ENCODE measurements around the gene OR1N1.

The OR1N1 gene

DNA sequence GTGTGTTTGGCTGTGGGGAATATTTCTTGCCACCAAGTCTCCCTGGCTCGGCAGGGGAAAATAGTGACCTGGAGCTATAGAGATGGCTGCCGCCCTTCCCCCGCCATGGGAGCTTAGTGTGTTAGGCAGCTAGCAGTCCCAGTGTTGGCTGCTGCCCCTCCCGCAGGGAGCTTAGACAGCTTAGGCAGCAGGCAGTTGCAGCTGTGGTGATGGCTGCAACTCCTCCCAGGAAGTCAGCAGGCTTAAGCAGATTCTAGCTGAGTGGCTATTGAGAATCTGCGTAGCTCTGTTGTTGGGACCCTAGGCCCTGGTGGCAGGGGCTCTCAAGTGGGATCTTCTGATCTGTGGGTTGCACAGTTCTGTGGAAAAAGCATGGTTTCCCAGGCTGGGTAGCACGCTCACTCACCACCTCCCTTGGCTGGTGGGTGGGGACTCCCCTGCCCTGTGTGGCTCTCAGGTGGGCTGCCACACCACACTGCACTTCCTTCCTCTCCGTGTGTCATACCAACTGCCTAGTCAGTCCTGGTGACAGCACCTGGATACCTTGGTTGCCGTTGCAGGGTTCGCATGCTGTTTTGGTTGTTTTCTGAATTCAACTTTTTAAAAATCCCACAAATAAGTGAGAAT lies 35.2 kb upstream of the OR1N1 start:
- Histone ChIP-seq H3K4me2 (ENCODE audit: low read length) (no peak overlapping the region), H3K27ac (ENCODE audit: low read depth, low read length, poor library complexity, severe bottlenecking) (no peak overlapping the region), H3K4me3 (ENCODE audit: low read depth, low read length, poor library complexity, severe bottlenecking) (no peak overlapping the region), H3K36me3 (ENCODE audit: insufficient read depth, low read length) (no peaks in the 10 kb centered on the region), H4K20me1 (ENCODE audit: insufficient read depth, low read length) (no peaks in the 10 kb centered on the region), H3K9ac (ENCODE audit: low read length) (no peak overlapping the region), H3K4me1 (ENCODE audit: insufficient read depth, low read length, severe bottlenecking) (no peaks in the 10 kb centered on the region), H3K79me2 (ENCODE audit: insufficient read depth, low read length) (no peaks in the 10 kb centered on the region), H3K9me3 (ENCODE audit: low read length) (no peaks in the 10 kb centered on the region; the same call in 1 of the 2 replicates), H2AFZ (ENCODE audit: low read length) (no peak overlapping the region), H3K27me3 (ENCODE audit: insufficient read depth, low read length) (no peaks in the 10 kb centered on the region), H3K9me2 (ENCODE audit: low read depth, low read length) (no peaks in the 10 kb centered on the region), H3F3A (ENCODE audit: insufficient read depth, low read length) (no peaks in the 10 kb centered on the region)
- TF ChIP-seq, protein P1, sequence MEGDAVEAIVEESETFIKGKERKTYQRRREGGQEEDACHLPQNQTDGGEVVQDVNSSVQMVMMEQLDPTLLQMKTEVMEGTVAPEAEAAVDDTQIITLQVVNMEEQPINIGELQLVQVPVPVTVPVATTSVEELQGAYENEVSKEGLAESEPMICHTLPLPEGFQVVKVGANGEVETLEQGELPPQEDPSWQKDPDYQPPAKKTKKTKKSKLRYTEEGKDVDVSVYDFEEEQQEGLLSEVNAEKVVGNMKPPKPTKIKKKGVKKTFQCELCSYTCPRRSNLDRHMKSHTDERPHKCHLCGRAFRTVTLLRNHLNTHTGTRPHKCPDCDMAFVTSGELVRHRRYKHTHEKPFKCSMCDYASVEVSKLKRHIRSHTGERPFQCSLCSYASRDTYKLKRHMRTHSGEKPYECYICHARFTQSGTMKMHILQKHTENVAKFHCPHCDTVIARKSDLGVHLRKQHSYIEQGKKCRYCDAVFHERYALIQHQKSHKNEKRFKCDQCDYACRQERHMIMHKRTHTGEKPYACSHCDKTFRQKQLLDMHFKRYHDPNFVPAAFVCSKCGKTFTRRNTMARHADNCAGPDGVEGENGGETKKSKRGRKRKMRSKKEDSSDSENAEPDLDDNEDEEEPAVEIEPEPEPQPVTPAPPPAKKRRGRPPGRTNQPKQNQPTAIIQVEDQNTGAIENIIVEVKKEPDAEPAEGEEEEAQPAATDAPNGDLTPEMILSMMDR (IDR thresholded peaks at IDR 0.05; ENCODE audit: low read length), result no peak
- TF ChIP-seq EZH2 (IDR thresholded peaks at IDR 0.05; ENCODE audit: borderline replicate concordance, low read length), result no peak

DNA sequence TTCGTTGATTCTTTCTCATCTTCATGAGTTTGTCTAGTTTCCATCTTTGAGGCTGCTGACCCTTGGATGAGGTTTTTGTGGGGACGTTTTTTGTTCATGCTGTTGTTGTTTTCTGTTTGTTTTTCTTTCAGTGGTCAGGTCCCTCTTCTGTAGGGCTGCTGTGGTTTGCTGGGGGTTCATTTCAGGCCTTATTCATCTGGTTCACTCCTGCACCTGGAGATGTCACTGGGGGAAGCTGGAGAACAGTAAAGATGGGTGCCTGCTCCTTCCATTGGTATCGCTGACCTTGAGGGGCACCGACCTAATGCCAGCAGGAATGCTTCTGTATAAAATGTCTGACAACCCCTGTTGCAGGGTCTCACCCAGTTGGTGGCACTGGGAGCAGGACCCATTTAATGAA lies 34.4 kb upstream of the OR1N1 start:
- Histone ChIP-seq H3K4me3 (ENCODE audit: low read depth, low read length, poor library complexity, severe bottlenecking) (no peak overlapping the region), H3K4me2 (ENCODE audit: low read length) (no peak overlapping the region), H3K79me2 (ENCODE audit: insufficient read depth, low read length) (no peaks in the 10 kb centered on the region), H3K9me3 (ENCODE audit: low read length) (no peaks in the 10 kb centered on the region; the same call in 1 of the 2 replicates), H3K36me3 (ENCODE audit: insufficient read depth, low read length) (no peaks in the 10 kb centered on the region), H3K27me3 (ENCODE audit: insufficient read depth, low read length) (no peaks in the 10 kb centered on the region), H4K20me1 (ENCODE audit: insufficient read depth, low read length) (no peaks in the 10 kb centered on the region), H3K27ac (ENCODE audit: low read depth, low read length, poor library complexity, severe bottlenecking) (no peak overlapping the region), H2AFZ (ENCODE audit: low read length) (no peak overlapping the region), H3K9me2 (ENCODE audit: low read depth, low read length) (no peaks in the 10 kb centered on the region), H3K9ac (ENCODE audit: low read length) (no peak overlapping the region), H3K4me1 (ENCODE audit: insufficient read depth, low read length, severe bottlenecking) (no peaks in the 10 kb centered on the region), H3F3A (ENCODE audit: insufficient read depth, low read length) (no peaks in the 10 kb centered on the region)
- TF ChIP-seq EZH2 (IDR thresholded peaks at IDR 0.05; ENCODE audit: borderline replicate concordance, low read length), result no peak
- TF ChIP-seq, protein P1 (IDR thresholded peaks at IDR 0.05; ENCODE audit: low read length), result no peak

DNA sequence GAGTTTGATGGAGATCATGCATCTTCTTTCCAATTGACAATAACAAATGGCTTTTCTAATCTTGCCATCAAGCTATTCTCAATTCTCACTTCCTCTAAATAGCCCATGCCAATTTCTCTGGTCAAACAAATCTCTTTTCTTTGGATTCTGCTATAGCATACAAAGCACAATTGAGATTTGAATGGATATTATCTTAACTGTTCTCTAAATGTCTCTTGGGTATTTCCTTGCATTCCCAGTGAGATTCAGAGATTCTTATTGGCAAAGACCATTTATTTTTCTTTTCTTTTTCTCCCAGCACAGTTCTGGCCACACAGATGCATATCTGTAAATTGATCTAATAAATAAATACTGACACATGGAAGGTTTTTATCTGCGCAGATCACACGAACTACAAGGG lies 25.7 kb upstream of the OR1N1 start, which contains the start of gene OR1N2:
OR1N2 (plus strand) TSS at position 301 of the 400 bp plus-strand sequence. CDS start 100 bp downstream, outside the sequence.
- Histone ChIP-seq H2AFZ (ENCODE audit: low read length) (no peak within 1 kb of the TSS), H4K20me1 (ENCODE audit: insufficient read depth, low read length) (no peaks in the 10 kb centered on the region), H3K4me2 (ENCODE audit: low read length) (no peak within 1 kb of the TSS), H3K27me3 (ENCODE audit: insufficient read depth, low read length) (no peaks in the 10 kb centered on the region), H3K79me2 (ENCODE audit: insufficient read depth, low read length) (no peaks in the 10 kb centered on the region), H3K9me2 (ENCODE audit: low read depth, low read length) (no peaks in the 10 kb centered on the region), H3K27ac (ENCODE audit: low read depth, low read length, poor library complexity, severe bottlenecking) (no peak within 1 kb of the TSS), H3K9me3 (ENCODE audit: low read length) (no peaks in the 10 kb centered on the region), H3K4me3 (ENCODE audit: low read depth, low read length, poor library complexity, severe bottlenecking) (no peak within 1 kb of the TSS), H3F3A (ENCODE audit: insufficient read depth, low read length) (no peaks in the 10 kb centered on the region), H3K9ac (ENCODE audit: low read length) (no peak within 1 kb of the TSS), H3K4me1 (ENCODE audit: insufficient read depth, low read length, severe bottlenecking) (no peaks in the 10 kb centered on the region), H3K36me3 (ENCODE audit: insufficient read depth, low read length) (no peaks in the 10 kb centered on the region)
- TF ChIP-seq EZH2 (IDR thresholded peaks at IDR 0.05; ENCODE audit: borderline replicate concordance, low read length), result no peak
- TF ChIP-seq, protein P1 (IDR thresholded peaks at IDR 0.05; ENCODE audit: low read length), result no peak
